Ammon's horn (tissue), 1 donor: ENCODE data around the gene ACP4.

Experiments used
- DNase-seq: peaks from one replicate; pipeline ENCODE4 v3.0.0-alpha.2; 2016; ENCODE audit warnings: low spot score

ACP4 gene

DNA sequence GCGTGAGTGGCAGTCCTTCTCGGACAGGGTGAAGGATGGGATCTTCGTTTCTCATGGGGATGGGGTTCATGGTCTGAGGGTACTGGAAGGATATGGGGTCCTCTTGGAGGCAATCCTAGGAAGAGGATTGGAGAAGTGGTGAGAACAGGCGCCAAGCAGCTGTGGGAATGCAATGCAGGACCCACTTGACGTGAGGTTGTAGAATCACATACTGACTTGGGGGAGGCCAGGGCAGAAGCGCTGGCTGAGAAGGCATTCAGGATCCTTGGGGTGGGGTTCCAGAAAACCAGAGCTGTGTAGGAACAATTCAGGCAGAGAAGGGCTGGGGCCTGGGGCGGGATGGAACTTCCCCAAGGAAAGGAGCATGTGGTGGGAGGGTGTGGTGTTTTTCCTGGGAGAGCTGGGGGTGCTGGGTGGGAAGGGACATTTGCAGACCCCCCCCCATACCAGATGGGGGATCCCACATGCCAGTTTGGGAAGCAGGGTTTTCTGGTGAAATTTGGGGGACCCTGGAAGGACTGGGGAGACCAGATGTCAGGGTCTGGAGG is 32.5 kb downstream of the ACP4 start:
- no peak for DNase-seq

DNA sequence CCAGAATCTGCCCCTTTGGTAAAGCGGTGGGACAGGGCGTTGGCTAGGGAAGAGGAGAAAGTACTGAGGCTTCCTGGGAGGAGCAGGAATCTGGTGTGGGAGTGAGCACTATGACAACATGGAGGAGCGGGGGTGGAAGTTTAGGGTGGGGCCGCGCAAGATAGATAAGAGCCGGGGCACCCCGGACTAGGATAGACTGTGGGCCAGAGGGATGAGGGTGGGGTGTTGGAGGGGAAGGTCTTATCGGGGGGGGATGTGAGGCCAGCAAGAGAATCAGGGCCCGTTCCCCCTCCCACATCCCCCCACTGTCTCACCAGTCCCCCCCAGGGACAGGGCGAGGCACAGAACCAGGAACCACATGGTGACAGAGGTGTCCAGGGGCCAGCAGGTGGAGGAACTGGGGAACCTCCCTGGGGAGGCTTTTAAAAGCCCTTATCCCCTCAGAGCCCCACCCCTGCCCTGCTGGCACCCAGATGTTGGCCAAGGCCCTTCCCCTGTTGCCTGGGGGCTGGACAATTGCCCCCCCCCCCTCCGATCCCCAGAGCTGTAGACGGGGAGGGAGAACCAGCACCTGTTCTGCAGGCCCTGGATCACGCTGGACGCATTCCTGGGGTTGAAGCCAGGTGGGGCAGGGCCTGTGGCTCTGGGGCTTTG is 33.3 kb downstream of the ACP4 start, which contains the start of gene KLK1:
Gene KLK1 (minus strand): TSS at position 399 of the 654 bp plus-strand sequence. CDS start 39 bp downstream, at position 360.
- DNase-seq, result no peak

DNA sequence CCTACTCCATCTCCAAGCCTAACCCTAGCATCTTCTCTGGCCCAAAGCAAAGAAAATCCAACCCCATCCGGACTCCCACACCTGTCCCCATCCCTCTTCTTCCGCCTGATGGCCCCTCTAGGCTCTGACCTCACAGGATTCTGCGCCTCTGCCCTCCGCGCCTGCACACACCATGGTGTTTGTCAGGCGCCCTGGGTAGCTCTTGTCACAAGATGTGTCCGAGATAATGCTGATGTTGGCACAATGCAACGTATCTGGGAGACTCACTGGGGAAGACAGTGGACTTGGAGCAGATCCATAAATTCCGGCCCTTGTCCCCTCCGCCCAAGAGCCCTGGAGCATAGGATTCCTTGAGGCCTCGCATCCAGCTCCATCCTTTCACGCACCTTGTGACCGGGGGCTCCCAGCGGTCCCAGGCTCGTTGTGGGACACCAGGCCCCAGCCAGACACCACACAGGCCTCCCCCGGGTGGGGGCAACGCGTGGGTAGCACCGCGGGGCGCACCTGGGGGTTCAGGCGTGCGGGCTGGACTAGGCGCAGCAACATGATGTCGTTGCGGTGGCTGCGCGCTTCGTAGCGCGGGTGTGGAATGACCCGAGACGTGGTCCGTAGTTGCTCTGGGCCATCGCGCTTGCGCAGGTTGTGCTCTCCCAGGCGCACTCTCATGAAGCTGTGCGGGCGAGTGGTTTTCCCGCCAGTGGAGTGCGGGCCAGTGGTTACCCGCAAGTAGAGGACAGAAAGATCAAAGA is 36.5 kb downstream of the ACP4 start:
- DNase-seq, result no peak

DNA sequence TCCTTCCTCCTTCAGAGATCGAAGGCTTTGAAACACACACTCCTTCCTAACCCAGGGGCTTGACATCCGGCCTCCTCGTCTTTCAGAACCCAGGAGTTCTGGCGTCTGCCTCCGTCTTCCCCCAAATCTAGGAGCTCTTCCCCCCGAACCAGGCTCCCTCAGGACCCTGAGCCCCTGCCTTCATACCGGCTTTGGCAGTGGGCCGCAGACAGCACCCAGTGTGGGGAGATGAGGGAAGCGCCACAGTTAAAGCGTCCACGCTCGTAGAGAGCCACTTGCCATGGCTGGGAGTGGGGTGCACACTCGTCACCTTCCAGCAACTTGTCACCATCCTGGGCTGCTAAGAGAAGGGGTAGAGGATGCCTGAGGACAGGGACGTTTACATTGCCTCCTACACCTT is 37.3 kb downstream of the ACP4 start:
- no peak for DNase-seq

DNA sequence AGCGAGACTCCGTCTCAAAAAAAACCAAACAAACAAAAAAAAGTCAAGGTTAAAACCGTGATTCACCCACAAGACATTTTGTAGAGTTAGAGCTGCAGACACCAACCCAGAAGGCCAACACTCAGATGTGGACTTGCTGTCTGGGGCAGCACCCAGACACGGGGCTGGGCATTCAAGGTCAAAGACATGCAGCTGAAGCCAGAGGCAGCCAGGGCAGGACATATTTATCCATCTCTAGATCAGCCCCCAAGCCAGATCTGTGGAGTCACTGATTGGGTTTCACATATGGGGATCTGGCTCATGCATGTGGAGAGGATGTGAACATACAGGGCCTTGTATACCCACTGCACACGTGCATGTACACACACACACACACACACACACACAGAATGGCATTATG is 39.6 kb downstream of the ACP4 start:
- DNase-seq, result no peak

DNA sequence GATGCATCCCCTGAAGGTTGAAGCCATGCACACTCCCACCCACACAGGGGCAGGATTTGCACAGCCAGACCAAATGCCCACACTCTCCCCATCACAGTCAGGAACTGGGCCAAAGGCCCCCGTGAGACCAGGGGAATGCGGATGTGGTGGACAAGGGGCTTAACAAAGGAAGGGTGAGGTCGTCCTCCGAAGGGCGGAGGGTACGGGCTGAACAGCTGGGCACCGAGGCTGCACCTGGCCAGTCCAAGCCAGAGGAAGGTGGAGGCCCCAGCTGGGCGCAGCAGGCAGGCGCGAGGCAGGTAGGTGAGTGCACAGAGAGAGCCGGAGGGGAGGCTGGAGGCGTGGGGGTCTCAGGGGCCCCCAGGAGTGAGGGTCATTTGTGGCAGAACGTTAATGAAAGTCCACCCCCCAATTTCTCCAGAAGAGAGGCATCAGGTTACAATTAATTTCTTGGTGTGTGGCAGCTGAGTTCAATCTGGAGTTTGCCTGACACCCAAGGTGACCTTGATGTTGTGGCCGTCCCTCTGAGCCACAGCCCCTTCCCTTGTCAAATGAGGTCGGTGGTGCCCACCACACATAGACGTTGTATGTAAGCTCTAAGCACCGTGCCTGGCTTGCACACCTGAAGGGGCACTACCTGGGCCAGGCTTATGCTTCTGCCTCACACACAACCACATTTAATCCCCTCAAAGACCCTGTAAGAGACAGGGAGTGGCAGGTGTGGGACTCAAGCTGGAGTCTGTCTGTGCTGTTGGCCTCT is 40.2 kb downstream of the ACP4 start:
- DNase-seq, result no peak

DNA sequence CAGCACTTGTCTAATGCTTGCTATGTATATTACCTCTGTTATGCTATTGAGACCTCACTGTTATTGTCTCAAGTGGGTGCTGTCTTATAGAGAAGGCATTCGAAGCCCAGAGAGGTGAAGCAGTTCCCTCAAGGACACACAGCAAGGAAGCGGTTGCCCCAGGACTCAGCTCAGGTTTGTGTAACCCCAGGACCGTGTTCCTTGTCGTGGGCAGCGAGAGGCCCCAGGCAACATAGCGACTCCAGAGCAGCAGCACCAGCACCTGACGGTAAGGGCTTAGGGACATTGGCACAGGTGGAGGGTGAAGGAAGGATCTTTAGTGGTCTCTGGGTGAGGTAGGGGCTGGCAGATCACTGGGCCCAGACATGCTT is 40.8 kb downstream of the ACP4 start:
- DNase-seq, result no peak

DNA sequence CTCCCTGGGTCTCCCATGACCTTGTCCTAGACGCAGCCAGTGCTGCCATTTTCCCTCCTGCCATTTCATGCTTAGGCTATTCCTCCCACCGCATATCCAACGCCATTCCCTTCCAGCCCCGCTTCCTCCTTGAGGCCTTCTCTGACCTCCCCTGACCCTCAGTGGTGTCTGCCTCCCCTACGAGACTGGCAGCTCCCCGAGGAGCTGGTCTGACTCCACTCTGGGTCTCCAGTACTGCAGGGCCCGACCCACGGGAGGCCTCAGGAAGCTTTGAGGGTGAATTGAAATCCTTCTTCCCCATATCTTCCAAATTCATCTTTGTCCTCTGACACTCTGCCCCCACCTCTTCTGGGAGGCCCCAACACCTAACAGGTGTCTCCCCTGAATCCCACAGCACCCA is 42.5 kb downstream of the ACP4 start:
- DNase-seq, result no peak

DNA sequence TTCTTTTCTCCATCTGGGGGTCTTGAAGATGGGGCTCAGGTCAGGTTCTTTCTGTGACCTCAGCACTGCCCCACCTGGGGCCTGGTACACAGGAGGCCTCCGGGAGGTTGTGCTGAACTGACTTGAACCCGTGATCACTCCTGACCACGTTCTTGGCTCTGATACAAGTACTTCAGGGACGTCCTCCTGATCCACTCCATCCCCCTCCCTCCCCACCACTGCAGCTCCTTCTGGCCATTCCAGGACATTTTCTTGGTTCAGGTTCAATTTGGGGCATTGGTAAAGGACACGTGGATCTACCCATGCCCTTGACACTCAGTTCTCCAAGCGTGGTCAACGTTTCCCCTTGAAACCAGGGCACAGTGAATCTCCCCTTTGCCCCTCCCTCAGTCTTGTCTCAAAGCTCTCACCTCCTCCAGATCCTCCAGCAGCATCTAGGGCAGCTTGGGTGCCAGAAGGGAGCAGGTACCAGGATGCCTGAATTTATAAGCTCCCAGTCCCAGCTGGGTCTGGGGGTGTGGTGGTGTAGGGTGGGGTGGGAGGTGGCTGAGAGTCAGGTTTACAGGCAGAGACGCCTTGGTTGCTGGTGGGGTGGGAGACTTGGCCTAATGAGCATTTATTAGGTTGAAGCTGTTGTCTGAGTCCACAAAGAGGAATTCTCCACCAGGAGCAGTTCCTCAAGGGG is 43.0 kb downstream of the ACP4 start, which contains the start of gene KLK15:
Gene KLK15 (minus strand): TSS at position 458 of the 685 bp plus-strand sequence. CDS start 2,082 bp downstream, outside the sequence.
- DNase-seq, result no peak

DNA sequence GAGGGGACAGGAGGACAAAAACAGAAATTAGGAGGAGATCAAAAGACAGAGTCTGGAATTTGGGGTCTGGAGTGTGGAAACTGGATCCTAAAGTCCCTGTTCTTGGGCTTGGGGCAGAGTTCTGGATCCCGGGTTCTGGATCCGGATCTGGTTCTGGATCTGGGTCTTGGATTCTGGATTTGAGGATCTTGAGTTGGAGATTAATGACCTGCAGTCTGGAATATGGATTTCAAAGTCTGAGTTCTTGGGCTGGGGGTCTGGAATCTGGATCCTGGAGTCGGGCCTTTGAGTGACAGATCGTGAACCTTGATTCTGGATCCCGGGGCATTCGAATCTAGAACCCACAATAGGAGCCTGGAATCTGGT is 43.6 kb downstream of the ACP4 start:
- no peak for DNase-seq

DNA sequence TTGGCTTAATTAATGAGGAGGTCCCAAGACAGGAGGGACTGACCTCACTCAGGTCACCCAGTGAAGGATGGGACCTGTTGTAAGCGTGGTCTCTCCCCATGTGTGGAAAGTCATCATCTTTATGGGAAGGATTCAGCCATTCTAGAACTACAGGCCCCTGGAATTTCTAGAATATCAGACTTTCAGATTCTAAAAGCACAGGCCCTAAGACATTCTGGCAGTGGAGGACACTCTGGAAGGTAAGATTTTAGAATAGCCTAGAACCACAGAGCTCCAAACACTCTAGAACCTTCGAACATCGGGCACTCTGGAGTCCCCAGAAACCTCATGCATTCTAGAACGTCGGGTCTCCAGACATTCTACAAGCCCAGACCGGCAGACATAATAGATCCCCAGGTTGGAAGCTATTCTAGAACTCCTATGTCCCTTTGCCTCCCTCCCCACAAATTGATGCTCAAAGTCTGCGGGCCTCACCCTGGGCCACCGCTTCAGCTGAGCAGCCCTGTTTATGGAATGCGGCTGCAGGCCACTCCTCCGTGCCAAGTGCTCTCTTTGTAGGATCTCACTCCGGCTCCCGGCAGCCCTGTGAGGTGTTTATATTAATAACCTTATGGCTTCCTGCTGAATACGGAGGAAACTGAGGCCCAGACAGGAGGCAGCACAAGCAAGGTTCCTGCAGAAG is 45.0 kb downstream of the ACP4 start:
- no peak for DNase-seq

DNA sequence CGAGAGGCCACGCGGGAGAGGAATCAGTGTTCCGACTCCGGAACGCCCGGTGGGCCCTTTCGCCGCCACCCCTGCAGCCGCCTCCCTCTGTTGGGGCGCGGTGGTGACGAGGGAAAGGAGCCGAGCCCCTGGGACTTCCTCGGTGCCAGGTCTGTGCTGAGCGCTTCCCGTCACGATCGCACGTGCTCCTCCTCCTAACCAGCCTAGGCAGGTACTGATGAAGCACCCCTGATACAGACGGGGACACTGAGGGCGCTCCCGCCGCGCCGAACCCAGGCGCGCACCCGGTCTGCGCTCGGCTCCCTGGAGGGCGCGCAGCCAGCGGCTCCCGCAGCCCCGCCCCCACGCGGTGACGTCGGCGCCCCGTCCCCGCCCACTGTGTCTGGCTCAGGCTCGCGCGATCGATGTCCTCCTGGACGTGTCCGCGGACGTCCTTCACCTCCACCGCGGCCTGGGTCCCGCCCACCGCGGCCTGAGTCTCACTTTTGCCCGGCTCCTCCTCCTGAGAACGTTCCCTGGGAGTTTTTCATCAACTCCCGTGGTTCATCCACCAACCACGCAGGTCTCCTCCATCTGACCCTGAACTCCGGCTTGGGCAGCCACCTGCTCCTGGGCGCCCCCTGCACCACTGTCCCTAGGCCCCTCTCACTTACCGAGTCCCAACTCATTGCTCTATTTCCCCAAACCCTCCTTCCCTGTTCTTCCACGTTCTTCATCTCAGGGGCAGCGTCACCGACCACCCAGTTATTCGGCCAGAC is 45.7 kb downstream of the ACP4 start:
- peak; percentile 70 for DNase-seq

DNA sequence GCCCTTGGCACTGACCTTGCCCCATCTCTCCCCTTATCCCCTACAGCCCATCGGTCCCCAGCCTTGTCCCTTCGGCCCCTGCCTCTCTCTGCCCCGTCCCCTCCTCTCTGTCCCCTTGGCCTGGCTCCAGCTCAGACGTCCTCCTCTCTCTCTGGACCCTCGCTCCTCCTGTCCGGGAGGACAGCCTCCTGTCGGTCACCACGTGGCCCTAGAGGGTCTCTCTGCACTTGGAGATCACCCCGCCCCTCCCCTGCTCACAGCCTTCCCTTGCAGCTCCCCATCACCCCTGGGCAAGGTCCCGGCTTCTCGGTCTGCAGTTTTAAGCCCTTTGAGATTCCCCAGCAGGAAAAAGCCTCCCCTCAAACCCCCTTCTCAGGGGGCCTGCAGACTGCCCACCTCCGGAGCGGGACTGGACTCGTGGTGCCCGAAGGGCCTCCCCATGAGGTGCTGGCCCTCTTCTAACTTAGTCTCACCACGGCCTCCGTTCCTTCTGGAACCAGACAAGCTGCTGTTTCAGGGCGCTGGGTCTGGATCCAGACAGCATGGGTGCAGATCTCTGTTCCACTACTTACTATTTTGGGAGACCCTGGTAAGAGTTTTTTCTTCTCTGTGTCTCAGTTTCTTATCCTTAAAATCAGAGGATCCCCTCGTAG is 46.5 kb downstream of the ACP4 start:
- DNase-seq, result no peak

DNA sequence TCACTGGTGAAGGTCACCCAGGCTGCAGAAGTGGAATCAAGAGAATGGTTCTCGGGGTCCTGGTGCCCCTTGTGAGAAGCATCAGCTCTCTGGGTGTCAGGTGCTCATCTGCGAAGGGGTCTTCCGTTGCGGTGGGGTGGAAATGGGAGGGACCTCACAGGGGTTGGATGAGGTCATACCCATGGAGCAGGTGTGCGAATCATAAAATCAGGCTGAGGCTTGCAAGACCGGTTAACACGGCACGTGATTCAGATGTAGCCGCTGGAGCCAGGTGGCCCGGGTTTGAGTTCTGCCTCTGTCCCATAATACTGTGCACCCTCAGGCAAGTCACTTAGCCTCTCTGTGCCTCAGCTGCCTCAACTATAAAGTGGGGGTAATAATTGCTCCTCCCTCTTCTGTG is 47.1 kb downstream of the ACP4 start:
- no peak for DNase-seq

DNA sequence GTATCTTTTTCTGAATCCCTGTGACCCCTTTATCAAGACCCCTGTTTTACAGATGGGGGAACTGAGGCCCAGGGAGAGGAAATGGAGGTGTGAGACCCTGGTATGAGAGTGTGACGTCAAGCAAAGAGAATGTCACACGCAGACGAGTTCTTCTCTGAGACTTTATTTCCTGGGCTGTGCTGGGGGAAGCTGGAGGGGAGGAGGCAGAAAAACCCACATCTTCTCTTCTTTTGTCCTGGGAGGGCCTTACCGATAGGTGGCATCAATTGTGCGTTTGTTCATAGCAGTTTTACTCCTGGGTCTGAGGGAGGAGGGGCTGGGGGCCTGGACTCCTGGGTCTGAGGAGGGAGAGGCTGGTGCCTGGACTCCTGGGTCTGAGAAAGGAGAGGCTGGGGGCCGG is 48.0 kb downstream of the ACP4 start:
- no peak for DNase-seq

DNA sequence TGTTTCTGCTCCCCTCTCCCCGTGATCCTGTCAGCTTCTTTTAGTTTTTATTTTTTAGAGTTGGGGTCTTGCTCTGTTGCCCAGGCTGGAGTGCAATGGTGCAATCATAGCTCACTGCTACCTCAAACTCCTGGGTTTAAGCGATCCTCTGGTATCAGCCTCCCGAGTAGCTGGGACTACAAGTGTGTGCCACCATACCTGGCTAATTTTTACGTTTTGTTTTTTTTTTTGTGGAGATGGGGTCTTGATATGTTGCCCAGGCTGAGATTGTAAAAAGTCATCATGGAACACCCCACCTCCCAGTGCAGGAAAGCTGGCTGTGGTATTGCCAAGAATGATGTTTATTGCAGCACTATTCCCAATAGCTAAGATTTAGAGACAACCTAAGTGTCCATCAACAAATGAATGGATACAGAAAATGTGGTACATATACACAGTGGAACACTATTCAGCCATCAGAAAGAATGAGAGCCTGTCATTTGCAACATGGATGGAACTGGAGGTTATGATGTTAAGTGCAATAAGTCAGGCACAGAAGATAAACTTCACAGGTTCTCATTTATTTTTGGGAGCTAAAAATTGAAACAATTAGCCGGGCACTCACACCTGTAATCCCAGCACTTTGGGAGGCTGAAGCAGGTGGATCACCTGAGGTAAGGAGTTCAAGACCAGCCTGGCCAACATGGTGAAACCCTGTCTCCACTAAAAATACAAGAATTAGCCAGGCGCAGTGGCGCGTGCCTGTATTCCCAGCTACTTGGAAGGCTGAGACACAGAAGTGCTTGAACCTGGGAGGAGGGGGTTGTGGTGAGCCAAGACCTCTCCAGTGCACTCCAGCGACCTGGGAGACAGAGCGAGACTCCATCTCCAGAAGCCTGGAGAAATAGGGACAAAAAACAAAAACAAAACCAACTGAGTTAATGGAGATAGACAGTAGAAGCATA is 49.8 kb downstream of the ACP4 start:
- DNase-seq, result no peak

DNA sequence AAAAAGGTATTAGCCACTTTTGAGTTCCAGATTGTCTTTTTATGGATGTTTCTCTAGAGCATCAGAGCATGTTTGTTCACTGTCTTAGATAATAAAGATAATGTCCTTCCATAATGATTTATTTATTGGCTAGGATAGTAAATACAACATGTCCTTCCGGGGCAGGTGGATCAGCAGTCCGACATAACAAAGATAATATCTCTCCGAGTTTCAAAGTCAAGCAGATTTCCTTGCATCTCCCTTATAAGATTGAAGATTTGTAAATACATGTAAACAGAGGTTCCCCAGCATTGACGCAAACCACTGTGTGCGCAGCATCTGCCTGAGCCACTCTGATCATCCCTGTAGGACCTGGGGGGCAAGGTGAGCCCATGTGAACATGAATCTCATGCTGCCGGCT is 51.9 kb downstream of the ACP4 start:
- DNase-seq, result no peak

DNA sequence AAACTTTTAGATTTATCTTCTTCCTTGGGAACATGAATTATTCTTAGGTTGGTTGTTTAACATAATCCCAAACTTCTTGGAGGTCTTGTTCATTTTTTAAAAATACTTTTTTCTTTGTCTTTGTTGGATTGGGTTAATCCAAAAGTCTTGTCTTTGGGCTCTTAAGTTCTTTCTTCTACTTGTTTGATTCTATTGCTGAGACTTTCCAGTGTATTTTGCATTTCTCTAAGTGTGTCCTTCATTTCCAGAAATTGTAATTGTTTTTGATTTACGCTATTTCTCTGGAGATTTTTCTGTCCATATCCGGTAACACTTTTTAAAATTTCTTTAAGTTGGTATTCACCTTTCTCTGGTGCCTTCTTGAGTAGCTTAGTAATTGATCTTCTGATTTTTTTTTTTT is 53.0 kb downstream of the ACP4 start:
- DNase-seq, result no peak

DNA sequence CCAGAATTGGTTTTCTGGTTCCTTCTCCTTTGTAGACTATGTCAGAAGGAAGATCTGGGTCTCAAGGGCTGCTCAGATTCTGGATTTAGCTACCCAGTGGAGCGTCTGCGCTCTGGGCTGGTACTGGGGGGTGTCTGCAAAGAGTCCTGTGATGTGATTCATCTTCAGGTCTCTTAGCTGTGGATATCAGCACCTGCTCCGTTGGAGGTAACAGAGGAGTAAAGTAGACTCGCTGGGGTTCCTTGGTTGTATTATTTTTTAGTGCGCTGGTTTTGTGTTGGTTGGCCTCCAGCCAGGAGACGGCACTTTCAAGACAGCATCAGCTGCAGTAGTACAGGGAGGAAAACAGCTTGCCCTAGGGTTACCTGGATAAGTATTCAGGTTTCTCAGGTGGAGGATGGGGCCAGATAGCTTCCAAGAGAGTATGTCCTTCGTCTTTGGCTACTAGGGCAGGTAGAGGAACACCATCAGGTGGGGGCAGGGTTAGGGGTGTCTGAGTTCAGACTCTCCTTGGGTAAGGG is 53.5 kb downstream of the ACP4 start:
- no peak for DNase-seq
